ENCODE results near the gene NCK2.
A peak's percentile ranks its signal among the peaks of the same experiment; 100 is the strongest.

The NCK2 gene

DNA sequence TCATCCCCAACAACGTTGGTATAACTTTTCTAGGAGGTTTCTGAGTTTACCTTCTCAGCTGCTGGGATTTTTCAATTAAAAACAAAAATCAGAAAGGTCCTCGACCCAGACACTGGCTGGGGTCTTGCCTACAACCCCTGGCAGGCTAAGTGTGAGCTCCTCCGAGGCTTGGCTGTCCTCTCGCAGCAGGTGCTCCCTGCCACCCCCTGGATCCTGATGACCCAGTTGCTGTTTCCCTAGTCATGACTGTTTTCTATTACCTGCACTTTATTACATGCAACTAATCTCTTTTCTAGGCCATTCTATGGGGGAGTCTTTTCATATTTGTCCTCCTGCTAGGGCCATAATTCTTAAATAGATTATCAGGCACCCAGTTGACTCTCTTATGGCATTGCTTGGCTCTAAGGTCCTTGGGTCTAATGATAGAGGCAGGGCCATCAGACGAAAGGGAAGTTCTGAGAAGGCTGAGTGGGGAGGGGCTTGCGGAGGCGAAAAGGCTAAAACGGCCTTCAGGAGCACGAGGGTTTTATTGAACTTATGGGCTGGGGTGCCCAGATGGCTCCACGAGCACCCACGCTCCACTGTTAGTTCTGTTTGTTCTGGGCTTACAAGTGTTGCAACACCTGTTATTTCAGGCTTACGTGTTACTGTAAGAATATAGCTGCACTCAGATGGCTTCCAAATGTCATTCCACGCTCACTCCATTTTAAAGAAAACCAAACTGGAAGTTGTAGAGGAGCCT is 166.0 kb downstream of the NCK2 start:
- H3K36me3 ChIP-seq (ENCODE audit: low read depth) = no peaks in the 10 kb centered on the region

DNA sequence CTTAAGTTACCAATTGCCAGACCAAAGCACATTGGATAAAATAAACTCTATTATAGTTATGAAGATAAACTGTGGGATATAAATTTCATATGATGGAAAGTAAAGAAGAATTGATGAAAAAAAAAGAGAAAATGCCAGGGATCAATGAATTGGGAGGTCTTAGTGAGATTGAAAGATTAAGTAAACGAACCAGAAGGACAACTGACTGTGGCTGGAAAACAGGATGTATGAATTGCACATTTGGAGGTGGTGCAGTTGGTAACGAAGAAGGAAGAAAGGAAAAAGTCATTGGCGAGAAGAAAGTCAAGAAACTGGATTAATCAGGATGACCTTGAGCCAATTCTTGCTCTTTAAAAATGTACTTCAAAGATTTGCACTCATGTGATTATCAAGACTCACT is 166.7 kb downstream of the NCK2 start:
- H3K27me3 ChIP-seq (ENCODE audit: insufficient read depth, poor library complexity, severe bottlenecking) = no peaks in the 10 kb centered on the region
- H3K9me3 ChIP-seq (ENCODE audit: severe bottlenecking) = no peaks in the 10 kb centered on the region
- TF ChIP-seq, protein P1, sequence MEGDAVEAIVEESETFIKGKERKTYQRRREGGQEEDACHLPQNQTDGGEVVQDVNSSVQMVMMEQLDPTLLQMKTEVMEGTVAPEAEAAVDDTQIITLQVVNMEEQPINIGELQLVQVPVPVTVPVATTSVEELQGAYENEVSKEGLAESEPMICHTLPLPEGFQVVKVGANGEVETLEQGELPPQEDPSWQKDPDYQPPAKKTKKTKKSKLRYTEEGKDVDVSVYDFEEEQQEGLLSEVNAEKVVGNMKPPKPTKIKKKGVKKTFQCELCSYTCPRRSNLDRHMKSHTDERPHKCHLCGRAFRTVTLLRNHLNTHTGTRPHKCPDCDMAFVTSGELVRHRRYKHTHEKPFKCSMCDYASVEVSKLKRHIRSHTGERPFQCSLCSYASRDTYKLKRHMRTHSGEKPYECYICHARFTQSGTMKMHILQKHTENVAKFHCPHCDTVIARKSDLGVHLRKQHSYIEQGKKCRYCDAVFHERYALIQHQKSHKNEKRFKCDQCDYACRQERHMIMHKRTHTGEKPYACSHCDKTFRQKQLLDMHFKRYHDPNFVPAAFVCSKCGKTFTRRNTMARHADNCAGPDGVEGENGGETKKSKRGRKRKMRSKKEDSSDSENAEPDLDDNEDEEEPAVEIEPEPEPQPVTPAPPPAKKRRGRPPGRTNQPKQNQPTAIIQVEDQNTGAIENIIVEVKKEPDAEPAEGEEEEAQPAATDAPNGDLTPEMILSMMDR (IDR thresholded peaks at IDR 0.05; ENCODE audit: poor library complexity, severe bottlenecking) = no peak
- DNase-seq (ENCODE audit: low spot score) = no peak
- no peak overlapping the region for H3K27ac ChIP-seq (ENCODE audit: poor library complexity, severe bottlenecking)
- no peak overlapping the region for H3K4me3 ChIP-seq (ENCODE audit: severe bottlenecking)
- no peaks in the 10 kb centered on the region for H3K36me3 ChIP-seq (ENCODE audit: low read depth)
- no peak for ATAC-seq (ENCODE audit: low read depth)
- H3K4me1 ChIP-seq (ENCODE audit: insufficient read depth, poor library complexity, severe bottlenecking) = no peaks in the 10 kb centered on the region

More for the DNA sequence above, 166.0 kb downstream of the NCK2 start:
- TF ChIP-seq, protein P1 (IDR thresholded peaks at IDR 0.05; ENCODE audit: poor library complexity, severe bottlenecking) = no peak
- no peaks in the 10 kb centered on the region for H3K27me3 ChIP-seq (ENCODE audit: insufficient read depth, poor library complexity, severe bottlenecking)
- no peaks in the 10 kb centered on the region for H3K9me3 ChIP-seq (ENCODE audit: severe bottlenecking)
- DNase-seq (ENCODE audit: low spot score) (no peak), ATAC-seq (ENCODE audit: low read depth) (no peak)
- no peaks in the 10 kb centered on the region for H3K4me1 ChIP-seq (ENCODE audit: insufficient read depth, poor library complexity, severe bottlenecking)
- H3K27ac ChIP-seq (ENCODE audit: poor library complexity, severe bottlenecking) = no peak overlapping the region
- no peak overlapping the region for H3K4me3 ChIP-seq (ENCODE audit: severe bottlenecking)

DNA sequence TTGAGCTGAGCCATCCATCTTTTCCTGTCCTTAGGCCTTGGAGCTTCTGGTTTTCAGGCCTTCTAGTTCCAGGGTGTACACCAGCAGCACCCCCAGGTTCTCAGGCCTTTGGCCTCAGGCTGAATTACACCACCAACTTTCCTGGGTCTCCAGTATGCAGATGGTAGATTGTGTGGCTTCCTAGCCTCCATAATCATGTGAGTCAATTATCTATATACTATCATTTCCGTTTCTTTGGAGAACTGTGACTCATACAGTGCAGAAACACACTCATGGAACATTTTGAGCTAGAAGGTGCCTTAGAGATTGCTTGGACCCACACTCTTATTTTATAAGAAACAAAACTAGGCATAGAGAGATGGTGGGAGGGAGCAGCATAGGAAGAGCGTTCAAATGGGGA is 167.4 kb downstream of the NCK2 start:
- Histone ChIP-seq H3K36me3 (ENCODE audit: low read depth) (no peaks in the 10 kb centered on the region), H3K4me3 (ENCODE audit: severe bottlenecking) (no peak overlapping the region), H3K9me3 (ENCODE audit: severe bottlenecking) (no peaks in the 10 kb centered on the region), H3K27me3 (ENCODE audit: insufficient read depth, poor library complexity, severe bottlenecking) (no peaks in the 10 kb centered on the region), H3K27ac (ENCODE audit: poor library complexity, severe bottlenecking) (no peak overlapping the region), H3K4me1 (ENCODE audit: insufficient read depth, poor library complexity, severe bottlenecking) (no peaks in the 10 kb centered on the region)
- ATAC-seq (ENCODE audit: low read depth) (peak; percentile 53; the same call in 1 of the 3 replicates), DNase-seq (ENCODE audit: low spot score) (no peak)
- TF ChIP-seq, protein P1 (IDR thresholded peaks at IDR 0.05; ENCODE audit: poor library complexity, severe bottlenecking) = no peak

DNA sequence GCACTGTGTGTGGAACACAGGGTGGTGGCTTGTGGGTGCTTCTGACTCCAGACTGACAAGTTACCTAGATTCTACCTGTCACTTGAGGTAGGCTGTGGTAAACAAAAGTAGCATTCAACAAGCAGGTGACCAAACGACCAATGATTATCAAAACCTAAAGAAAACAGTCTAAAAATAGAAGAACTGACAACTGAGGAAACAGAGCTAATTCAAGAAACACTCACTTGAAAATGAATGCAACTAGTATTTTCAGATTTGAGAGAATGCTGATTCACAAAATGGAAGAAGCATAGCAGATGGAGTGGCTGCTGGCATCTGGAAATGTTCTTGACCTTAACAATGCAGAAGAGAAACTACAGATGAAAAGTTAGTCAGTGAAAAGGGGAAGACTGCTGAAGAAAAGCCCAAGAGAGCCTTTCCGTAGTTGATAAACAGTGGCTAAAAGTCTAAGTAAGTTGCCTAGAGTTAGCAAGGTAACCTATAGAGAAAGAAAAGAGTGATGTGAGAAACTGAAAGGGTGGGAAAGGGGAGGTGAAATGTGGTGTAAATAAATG is 170.4 kb downstream of the NCK2 start:
- TF ChIP-seq, protein P1 (IDR thresholded peaks at IDR 0.05; ENCODE audit: poor library complexity, severe bottlenecking) = no peak
- no peak overlapping the region for H3K27ac ChIP-seq (ENCODE audit: poor library complexity, severe bottlenecking)
- ATAC-seq (ENCODE audit: low read depth) (no peak), DNase-seq (ENCODE audit: low spot score) (no peak)
- H3K9me3 ChIP-seq (ENCODE audit: severe bottlenecking) = no peaks in the 10 kb centered on the region
- no peaks in the 10 kb centered on the region for H3K27me3 ChIP-seq (ENCODE audit: insufficient read depth, poor library complexity, severe bottlenecking)
- H3K36me3 ChIP-seq (ENCODE audit: low read depth) = no peaks in the 10 kb centered on the region
- H3K4me1 ChIP-seq (ENCODE audit: insufficient read depth, poor library complexity, severe bottlenecking) = peaks cover 10% of the 10 kb centered on the region
- no peak overlapping the region for H3K4me3 ChIP-seq (ENCODE audit: severe bottlenecking)

DNA sequence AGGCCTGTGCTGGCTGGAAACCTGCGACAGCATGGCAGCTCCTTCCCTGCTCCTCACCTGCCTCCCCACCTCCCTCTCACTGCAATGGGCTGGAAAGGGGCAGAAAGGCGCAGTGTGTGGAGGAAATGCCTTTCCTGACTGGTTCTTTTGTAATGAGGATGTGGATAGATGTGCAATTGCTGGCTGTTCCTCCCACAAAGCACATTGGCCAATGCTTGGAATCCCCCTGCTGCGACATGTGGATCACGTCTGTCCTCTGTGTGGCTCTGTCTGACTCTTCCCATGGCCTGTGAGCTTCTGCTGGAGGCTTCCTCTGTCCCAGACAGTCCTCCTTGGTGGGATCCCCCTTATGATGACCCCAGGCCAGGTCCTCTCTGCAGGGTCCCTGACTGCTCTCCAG is 172.5 kb downstream of the NCK2 start:
- Histone ChIP-seq H3K4me1 (ENCODE audit: insufficient read depth, poor library complexity, severe bottlenecking) (peaks cover 12% of the 10 kb centered on the region), H3K4me3 (ENCODE audit: severe bottlenecking) (no peak overlapping the region), H3K9me3 (ENCODE audit: severe bottlenecking) (peaks cover 1% of the 10 kb centered on the region), H3K27ac (ENCODE audit: poor library complexity, severe bottlenecking) (no peak overlapping the region), H3K27me3 (ENCODE audit: insufficient read depth, poor library complexity, severe bottlenecking) (no peaks in the 10 kb centered on the region), H3K36me3 (ENCODE audit: low read depth) (no peaks in the 10 kb centered on the region)
- DNase-seq (ENCODE audit: low spot score) (no peak), ATAC-seq (ENCODE audit: low read depth) (no peak)
- TF ChIP-seq, protein P1 (IDR thresholded peaks at IDR 0.05; ENCODE audit: poor library complexity, severe bottlenecking) = no peak
